ENCODE data around the gene LNX1. TPM values are rescaled to one million over a fixed set of nuclear protein-coding genes. Genes with fewer than 3 reads are reported as not detected.

Gene LNX1
- total RNA-seq, 1 donor from 2014 or later, result 4.2 TPM

DNA sequence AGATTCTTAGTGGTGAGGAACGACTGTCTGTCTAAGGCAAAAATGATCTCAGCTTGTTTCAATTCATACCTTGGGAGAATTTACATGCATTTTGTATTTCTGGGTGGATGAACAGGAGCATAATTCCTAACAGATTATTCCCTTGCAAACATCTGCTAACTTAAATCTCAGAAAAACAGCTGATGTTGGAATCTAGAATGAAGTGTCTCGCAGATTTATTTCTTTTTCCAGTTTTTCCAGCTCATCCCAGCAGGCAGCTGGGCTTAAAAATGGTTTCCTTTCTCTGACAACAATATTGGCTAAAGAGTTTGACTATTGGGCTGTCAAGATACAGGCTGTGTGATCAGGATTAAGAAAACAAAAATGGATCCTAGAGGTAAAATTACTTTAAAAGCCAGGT, 1.1 kb downstream of the LNX1 start:
- Histone ChIP-seq H3K9me3 (ENCODE audit: control insufficient read depth in 3 of 3, low read length in 3 of 3) (no peaks in the 10 kb centered on the region), H3K9ac (ENCODE audit: low read depth in 1 of 3, low read length in 3 of 3) (no peak overlapping the region), H3K4me3 (ENCODE audit: low read length in 3 of 3) (no peak overlapping the region), H3K4me1 (ENCODE audit: control insufficient read depth in 3 of 3, insufficient read depth in 3 of 3, low read length in 3 of 3) (no peaks in the 10 kb centered on the region), H3K27me3 (ENCODE audit: control insufficient read depth in 3 of 3, insufficient read depth in 3 of 3, low read length in 3 of 3) (no peaks in the 10 kb centered on the region), H3K36me3 (ENCODE audit: control insufficient read depth in 3 of 3, insufficient read depth in 3 of 3, low read length in 3 of 3) (no peaks in the 10 kb centered on the region), H3K27ac (ENCODE audit: low read depth, low read length) (no peak overlapping the region)

DNA sequence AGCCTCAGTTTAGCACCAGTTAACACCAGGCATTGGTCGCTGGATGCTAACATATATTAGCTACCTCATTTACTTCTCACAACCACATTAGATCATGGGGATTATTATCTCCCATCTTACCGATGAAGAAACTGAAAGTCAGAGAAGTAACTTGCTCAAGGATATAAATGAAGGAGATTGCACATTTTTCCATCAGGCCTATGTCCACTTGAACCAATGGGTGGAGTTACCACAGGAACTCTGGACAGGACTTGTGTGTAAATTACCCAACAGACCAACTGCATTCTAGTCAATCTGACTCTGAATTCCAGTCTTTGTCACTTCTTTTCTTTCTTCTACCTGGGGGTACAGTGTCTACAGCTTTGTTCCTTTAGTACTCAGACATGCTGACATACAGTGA, 1.8 kb downstream of the LNX1 start:
- H3K9me3 ChIP-seq (ENCODE audit: control insufficient read depth in 3 of 3, low read length in 3 of 3), result no peaks in the 10 kb centered on the region
- H3K4me1 ChIP-seq (ENCODE audit: control insufficient read depth in 3 of 3, insufficient read depth in 3 of 3, low read length in 3 of 3), result no peaks in the 10 kb centered on the region
- H3K36me3 ChIP-seq (ENCODE audit: control insufficient read depth in 3 of 3, insufficient read depth in 3 of 3, low read length in 3 of 3), result no peaks in the 10 kb centered on the region
- H3K9ac ChIP-seq (ENCODE audit: low read depth in 1 of 3, low read length in 3 of 3), result no peak overlapping the region
- no peak overlapping the region for H3K4me3 ChIP-seq (ENCODE audit: low read length in 3 of 3)
- H3K27ac ChIP-seq (ENCODE audit: low read depth, low read length), result no peak overlapping the region
- H3K27me3 ChIP-seq (ENCODE audit: control insufficient read depth in 3 of 3, insufficient read depth in 3 of 3, low read length in 3 of 3), result no peaks in the 10 kb centered on the region

DNA sequence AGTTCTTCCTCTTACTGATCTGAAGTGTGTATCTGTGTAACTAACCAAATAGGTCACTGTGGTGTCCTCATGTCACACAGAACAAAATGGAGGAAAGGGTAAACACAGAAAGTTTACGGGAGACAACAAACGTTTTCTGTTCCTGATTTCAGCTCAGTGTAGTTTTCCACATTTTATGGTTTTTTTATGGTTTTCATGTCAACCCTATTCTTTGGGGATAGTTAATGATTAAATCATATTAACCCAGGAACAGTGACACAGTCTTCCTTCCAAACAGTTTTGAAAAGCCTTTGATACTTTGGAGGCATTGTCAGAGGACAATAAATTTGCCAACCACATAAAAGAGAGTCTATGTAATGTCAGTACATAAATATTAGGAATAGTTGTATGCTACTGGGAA, 4.2 kb downstream of the LNX1 start:
- H3K27ac ChIP-seq (ENCODE audit: low read depth, low read length), result no peak overlapping the region
- H3K4me1 ChIP-seq (ENCODE audit: control insufficient read depth in 3 of 3, insufficient read depth in 3 of 3, low read length in 3 of 3), result no peaks in the 10 kb centered on the region
- no peaks in the 10 kb centered on the region for H3K9me3 ChIP-seq (ENCODE audit: control insufficient read depth in 3 of 3, low read length in 3 of 3)
- no peak overlapping the region for H3K4me3 ChIP-seq (ENCODE audit: low read length in 3 of 3)
- H3K9ac ChIP-seq (ENCODE audit: low read depth in 1 of 3, low read length in 3 of 3), result no peak overlapping the region
- no peaks in the 10 kb centered on the region for H3K36me3 ChIP-seq (ENCODE audit: control insufficient read depth in 3 of 3, insufficient read depth in 3 of 3, low read length in 3 of 3)
- H3K27me3 ChIP-seq (ENCODE audit: control insufficient read depth in 3 of 3, insufficient read depth in 3 of 3, low read length in 3 of 3), result no peaks in the 10 kb centered on the region

DNA sequence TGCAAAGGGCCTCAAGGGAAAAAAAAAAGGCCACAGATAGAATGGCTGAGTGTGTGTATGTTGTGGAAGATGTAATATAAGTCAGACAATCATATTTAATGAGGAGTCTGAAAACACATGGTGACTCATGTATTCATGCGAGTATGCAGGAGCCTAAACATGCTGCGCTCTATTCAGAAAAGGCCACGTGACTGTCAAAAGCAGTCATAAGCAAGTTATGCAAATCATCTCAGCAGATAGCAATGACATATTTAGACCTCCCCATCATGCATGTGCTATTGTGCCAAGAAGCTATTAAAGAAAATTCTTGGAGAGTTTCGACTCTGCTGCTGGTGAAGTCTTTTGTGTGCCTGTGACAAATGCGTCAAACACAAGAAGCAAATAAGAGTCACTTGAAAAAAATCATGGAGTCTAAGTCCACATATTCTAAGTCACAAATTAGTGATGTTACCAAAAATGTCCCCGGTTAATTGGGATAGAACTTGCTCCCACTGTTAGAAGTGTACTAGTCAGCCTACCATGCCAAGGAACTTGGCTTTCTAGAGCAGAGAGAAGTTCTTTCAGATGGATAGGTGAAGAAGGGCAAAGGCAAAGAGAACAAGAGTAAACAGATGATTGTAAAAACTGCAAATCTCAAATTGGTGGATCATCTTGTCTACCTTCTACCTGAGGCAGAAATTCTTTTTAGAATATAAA, 5.0 kb downstream of the LNX1 start:
- no peak overlapping the region for H3K4me3 ChIP-seq (ENCODE audit: low read length in 3 of 3)
- no peaks in the 10 kb centered on the region for H3K4me1 ChIP-seq (ENCODE audit: control insufficient read depth in 3 of 3, insufficient read depth in 3 of 3, low read length in 3 of 3)
- H3K27ac ChIP-seq (ENCODE audit: low read depth, low read length), result no peak overlapping the region
- no peaks in the 10 kb centered on the region for H3K36me3 ChIP-seq (ENCODE audit: control insufficient read depth in 3 of 3, insufficient read depth in 3 of 3, low read length in 3 of 3)
- no peak overlapping the region for H3K9ac ChIP-seq (ENCODE audit: low read depth in 1 of 3, low read length in 3 of 3)
- H3K9me3 ChIP-seq (ENCODE audit: control insufficient read depth in 3 of 3, low read length in 3 of 3), result no peaks in the 10 kb centered on the region
- H3K27me3 ChIP-seq (ENCODE audit: control insufficient read depth in 3 of 3, insufficient read depth in 3 of 3, low read length in 3 of 3), result no peaks in the 10 kb centered on the region

DNA sequence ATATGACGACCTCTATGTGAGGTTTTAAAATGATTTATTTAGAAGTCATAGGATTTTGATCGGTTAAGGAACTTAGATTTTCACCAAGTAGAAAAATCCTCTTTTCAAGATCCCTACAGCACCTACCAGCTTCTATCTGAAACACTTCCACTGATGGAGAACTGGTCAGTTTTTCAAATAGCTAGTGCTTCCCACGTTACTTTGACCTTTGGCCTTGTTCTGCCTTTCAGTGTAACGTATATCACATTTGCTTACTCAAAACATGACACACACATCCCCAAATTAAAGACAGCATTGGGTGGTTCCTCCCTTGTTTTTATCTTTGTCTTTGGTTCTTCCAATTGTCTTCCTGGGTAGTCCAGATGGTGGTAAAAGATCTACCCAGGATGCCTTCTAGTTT, 6.6 kb downstream of the LNX1 start:
- H3K9me3 ChIP-seq (ENCODE audit: control insufficient read depth in 3 of 3, low read length in 3 of 3), result no peaks in the 10 kb centered on the region
- no peaks in the 10 kb centered on the region for H3K36me3 ChIP-seq (ENCODE audit: control insufficient read depth in 3 of 3, insufficient read depth in 3 of 3, low read length in 3 of 3)
- no peak overlapping the region for H3K4me3 ChIP-seq (ENCODE audit: low read length in 3 of 3)
- H3K27me3 ChIP-seq (ENCODE audit: control insufficient read depth in 3 of 3, insufficient read depth in 3 of 3, low read length in 3 of 3), result no peaks in the 10 kb centered on the region
- H3K27ac ChIP-seq (ENCODE audit: low read depth, low read length), result no peak overlapping the region
- H3K4me1 ChIP-seq (ENCODE audit: control insufficient read depth in 3 of 3, insufficient read depth in 3 of 3, low read length in 3 of 3), result peaks cover 0 to 2% (median 0%) of the 10 kb centered on the region in 3 donors
- no peak overlapping the region for H3K9ac ChIP-seq (ENCODE audit: low read depth in 1 of 3, low read length in 3 of 3)

DNA sequence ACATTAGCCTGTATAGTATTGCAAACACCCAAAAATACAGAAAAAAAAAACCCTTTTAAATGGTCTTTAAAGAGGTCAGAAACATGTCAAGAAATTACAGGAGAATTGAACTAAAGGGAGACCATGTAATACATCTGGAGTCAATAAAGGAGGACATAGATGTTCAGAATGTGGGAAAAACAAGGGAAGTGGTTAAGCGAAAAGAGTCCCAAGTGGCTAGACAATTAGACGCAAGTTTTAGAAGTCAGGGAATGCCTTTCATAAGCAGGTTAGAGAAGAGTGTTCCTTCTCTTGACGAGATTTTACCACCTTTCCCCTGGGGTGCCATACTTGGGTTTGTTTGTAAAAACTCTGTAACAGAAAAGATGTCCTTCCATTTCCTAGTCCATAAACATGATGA, 7.8 kb downstream of the LNX1 start:
- H3K4me1 ChIP-seq (ENCODE audit: control insufficient read depth in 3 of 3, insufficient read depth in 3 of 3, low read length in 3 of 3), result peaks cover 0 to 2% (median 0%) of the 10 kb centered on the region in 3 donors
- H3K36me3 ChIP-seq (ENCODE audit: control insufficient read depth in 3 of 3, insufficient read depth in 3 of 3, low read length in 3 of 3), result no peaks in the 10 kb centered on the region
- no peak overlapping the region for H3K4me3 ChIP-seq (ENCODE audit: low read length in 3 of 3)
- no peaks in the 10 kb centered on the region for H3K27me3 ChIP-seq (ENCODE audit: control insufficient read depth in 3 of 3, insufficient read depth in 3 of 3, low read length in 3 of 3)
- H3K9me3 ChIP-seq (ENCODE audit: control insufficient read depth in 3 of 3, low read length in 3 of 3), result no peaks in the 10 kb centered on the region
- no peak overlapping the region for H3K9ac ChIP-seq (ENCODE audit: low read depth in 1 of 3, low read length in 3 of 3)
- H3K27ac ChIP-seq (ENCODE audit: low read depth, low read length), result no peak overlapping the region

DNA sequence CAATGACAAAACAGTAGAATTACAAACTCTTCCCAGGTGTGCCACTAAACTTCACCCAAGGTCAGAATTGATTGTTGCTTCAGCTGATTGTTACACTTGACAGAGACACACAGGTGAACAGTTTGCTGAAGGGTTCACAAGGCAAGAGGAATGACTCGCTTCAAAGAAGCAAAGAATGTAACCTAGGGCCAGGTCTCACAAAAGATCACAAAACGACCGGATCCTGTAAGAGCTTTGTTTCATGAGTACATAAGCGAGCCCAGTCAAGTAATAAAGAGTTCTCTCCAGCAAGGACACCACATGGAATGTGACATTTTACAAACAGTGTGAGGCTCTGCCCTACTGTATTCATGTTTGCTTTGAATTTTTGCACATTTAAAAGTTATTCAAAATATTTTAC, 9.1 kb downstream of the LNX1 start:
- H3K27ac ChIP-seq (ENCODE audit: low read depth, low read length), result no peak overlapping the region
- H3K27me3 ChIP-seq (ENCODE audit: control insufficient read depth in 3 of 3, insufficient read depth in 3 of 3, low read length in 3 of 3), result no peaks in the 10 kb centered on the region
- peaks cover 0 to 2% (median 0%) of the 10 kb centered on the region in 3 donors for H3K4me1 ChIP-seq (ENCODE audit: control insufficient read depth in 3 of 3, insufficient read depth in 3 of 3, low read length in 3 of 3)
- H3K36me3 ChIP-seq (ENCODE audit: control insufficient read depth in 3 of 3, insufficient read depth in 3 of 3, low read length in 3 of 3), result no peaks in the 10 kb centered on the region
- no peak overlapping the region for H3K4me3 ChIP-seq (ENCODE audit: low read length in 3 of 3)
- no peak overlapping the region for H3K9ac ChIP-seq (ENCODE audit: low read depth in 1 of 3, low read length in 3 of 3)
- no peaks in the 10 kb centered on the region for H3K9me3 ChIP-seq (ENCODE audit: control insufficient read depth in 3 of 3, low read length in 3 of 3)

DNA sequence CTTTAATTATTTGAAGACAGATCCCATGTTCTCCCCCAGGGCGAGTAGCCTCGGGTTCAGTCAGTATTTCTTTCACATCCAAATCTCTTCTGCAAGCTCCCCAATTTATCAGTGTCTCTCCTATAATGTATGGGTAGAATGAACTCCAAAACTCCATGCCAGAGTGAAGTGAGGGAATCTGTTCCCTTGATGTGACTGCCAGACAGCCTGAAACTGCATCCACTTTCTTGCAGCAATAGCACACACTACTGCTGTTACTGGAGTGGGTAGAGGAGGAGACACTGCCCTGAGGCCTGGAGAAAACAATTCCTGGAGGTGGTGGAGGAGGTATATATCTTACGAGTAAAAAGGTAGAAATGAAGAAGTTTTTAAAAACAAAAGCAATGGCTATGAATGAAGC, 11.0 kb downstream of the LNX1 start:
- peaks cover 0 to 3% (median 2%) of the 10 kb centered on the region in 3 donors for H3K4me1 ChIP-seq (ENCODE audit: control insufficient read depth in 3 of 3, insufficient read depth in 3 of 3, low read length in 3 of 3)
- H3K27me3 ChIP-seq (ENCODE audit: control insufficient read depth in 3 of 3, insufficient read depth in 3 of 3, low read length in 3 of 3), result no peaks in the 10 kb centered on the region
- H3K4me3 ChIP-seq (ENCODE audit: low read length in 3 of 3), result no peak overlapping the region
- no peaks in the 10 kb centered on the region for H3K36me3 ChIP-seq (ENCODE audit: control insufficient read depth in 3 of 3, insufficient read depth in 3 of 3, low read length in 3 of 3)
- no peaks in the 10 kb centered on the region for H3K9me3 ChIP-seq (ENCODE audit: control insufficient read depth in 3 of 3, low read length in 3 of 3)
- no peak overlapping the region for H3K9ac ChIP-seq (ENCODE audit: low read depth in 1 of 3, low read length in 3 of 3)
- H3K27ac ChIP-seq (ENCODE audit: low read depth, low read length), result no peak overlapping the region

DNA sequence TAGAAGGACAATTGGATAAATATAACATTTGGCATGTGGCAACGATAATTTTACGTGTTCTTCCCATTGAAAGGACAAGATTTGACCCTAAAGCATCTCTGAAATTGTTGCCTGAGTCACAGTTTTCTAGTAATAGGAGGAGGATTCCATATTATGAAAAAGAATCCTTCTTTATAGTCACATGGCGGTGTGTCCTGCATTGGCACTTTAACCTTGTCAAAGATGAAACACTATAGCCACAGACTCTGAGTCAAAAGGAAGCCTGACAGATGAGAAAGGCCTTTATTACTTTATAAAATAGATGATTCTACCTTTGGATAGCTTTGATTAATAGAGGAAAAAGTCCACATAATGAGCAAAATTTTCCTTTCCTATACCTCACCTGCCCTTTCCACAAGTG, 11.5 kb downstream of the LNX1 start:
- Histone ChIP-seq H3K27me3 (ENCODE audit: control insufficient read depth in 3 of 3, insufficient read depth in 3 of 3, low read length in 3 of 3) (no peaks in the 10 kb centered on the region), H3K9me3 (ENCODE audit: control insufficient read depth in 3 of 3, low read length in 3 of 3) (no peaks in the 10 kb centered on the region), H3K4me1 (ENCODE audit: control insufficient read depth in 3 of 3, insufficient read depth in 3 of 3, low read length in 3 of 3) (peaks cover 0 to 3% (median 2%) of the 10 kb centered on the region in 3 donors), H3K4me3 (ENCODE audit: low read length in 3 of 3) (no peak overlapping the region), H3K36me3 (ENCODE audit: control insufficient read depth in 3 of 3, insufficient read depth in 3 of 3, low read length in 3 of 3) (no peaks in the 10 kb centered on the region), H3K9ac (ENCODE audit: low read depth in 1 of 3, low read length in 3 of 3) (no peak overlapping the region), H3K27ac (ENCODE audit: low read depth, low read length) (no peak overlapping the region)

DNA sequence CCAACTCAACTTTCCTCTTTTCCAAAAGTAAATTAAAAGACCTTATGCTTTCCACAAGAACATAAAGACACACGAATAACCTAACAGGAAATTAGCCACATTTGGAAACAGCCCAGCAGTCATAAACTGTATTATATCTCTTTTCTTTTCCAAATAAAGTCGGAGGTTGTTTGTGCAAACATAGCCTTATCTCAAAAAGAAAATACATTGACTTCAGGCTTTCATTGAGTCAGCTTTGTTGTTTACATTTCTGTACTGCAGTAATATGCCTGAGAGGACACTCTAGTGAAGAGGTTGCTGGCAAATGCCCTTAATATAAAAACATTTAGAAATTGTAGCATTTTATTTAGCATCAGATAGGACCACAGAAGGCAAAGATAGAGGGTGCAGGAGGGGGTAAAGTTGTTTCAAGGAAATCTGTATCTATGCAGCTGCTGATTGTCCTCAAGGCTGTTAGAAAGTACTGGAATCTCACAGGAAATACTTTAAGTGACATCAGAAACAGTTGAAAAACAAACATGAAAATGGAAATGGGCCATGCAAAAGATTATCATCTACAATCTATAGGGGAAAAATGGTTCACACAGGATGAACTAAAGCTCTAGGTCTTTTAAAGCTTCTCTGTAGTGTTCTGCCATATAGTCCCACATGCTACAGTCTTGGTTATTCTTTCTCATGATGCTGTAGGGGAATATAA, 14.5 kb downstream of the LNX1 start:
- H3K9me3 ChIP-seq (ENCODE audit: control insufficient read depth in 3 of 3, low read length in 3 of 3), result no peaks in the 10 kb centered on the region
- H3K27ac ChIP-seq (ENCODE audit: low read depth, low read length), result no peak overlapping the region
- peaks cover 0 to 3% (median 2%) of the 10 kb centered on the region in 3 donors for H3K4me1 ChIP-seq (ENCODE audit: control insufficient read depth in 3 of 3, insufficient read depth in 3 of 3, low read length in 3 of 3)
- H3K27me3 ChIP-seq (ENCODE audit: control insufficient read depth in 3 of 3, insufficient read depth in 3 of 3, low read length in 3 of 3), result no peaks in the 10 kb centered on the region
- H3K36me3 ChIP-seq (ENCODE audit: control insufficient read depth in 3 of 3, insufficient read depth in 3 of 3, low read length in 3 of 3), result no peaks in the 10 kb centered on the region
- no peak overlapping the region for H3K4me3 ChIP-seq (ENCODE audit: low read length in 3 of 3)
- H3K9ac ChIP-seq (ENCODE audit: low read depth in 1 of 3, low read length in 3 of 3), result no peak overlapping the region
